ENCODE data around the gene SLC46A2. TPM values are rescaled to one million over a fixed set of nuclear protein-coding genes. Genes with fewer than 3 reads are reported as not detected.

The SLC46A2 gene
- total and polyA plus RNA-seq, 2 experiments from 2014 or later: 0.11 TPM; not detected in 1

DNA sequence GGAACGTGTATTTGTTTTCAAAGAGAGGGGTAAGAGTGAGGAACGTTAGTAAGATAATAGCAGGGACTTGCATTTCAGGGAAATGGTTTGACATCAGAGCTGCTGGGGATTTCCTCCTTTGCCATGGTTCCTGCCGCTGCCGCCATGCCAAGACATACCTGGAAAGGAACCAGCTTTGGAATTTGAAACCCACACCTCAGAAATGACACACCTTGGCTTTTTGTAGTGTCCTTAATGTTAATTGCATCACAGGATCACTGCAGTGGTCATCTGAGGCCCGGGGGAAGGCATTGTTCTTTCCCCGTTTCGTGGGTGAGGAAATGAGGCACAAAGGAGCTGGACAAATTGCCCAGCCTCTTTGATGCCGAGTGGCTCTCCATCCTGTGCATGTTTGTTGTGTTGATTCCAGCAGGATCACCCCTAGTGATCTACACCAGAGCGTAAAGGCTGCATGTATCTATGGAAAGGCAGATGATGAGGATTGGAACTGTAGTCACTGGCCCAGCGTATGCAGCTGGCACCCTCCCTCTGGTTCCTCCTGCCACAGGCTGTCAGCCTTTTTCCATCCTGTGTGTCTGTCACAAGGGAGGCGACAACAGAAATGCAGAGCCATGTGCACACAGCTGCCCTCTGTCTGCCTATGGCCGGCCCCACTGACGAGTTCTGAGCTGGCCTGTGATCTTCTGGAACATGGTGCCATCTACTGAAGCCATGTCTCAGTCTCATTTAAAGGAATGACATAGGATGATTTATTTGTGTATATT, 37.8 kb downstream of the SLC46A2 start:
- H3K9me2 ChIP-seq (ENCODE audit: insufficient read depth): no peaks in the 10 kb centered on the region
- no peaks in the 10 kb centered on the region; the same call in 1 of the 2 replicates for H4K20me1 ChIP-seq (replicated peaks; ENCODE audit: insufficient read depth)
- H3K79me2 ChIP-seq (replicated peaks; ENCODE audit: insufficient read depth): no peaks in the 10 kb centered on the region
- no peak overlapping the region for H2AFZ ChIP-seq
- Mint-ChIP-seq H3K27me3 (ENCODE audit: insufficient read depth, low read depth, poor library complexity) (peaks cover 3% of the 10 kb centered on the region), H3K9me3 (no peaks in the 10 kb centered on the region), H3K36me3 (ENCODE audit: low read depth) (peaks cover 2% of the 10 kb centered on the region; the same call in 1 of the 3 replicates), H3K27ac (no peak overlapping the region), H3K4me1 (peaks cover 19% of the 10 kb centered on the region), H3K4me3 (no peak overlapping the region)
- no peak overlapping the region for H3K27ac ChIP-seq (ENCODE audit: low read depth)
- no peaks in the 10 kb centered on the region for H3F3A ChIP-seq (replicated peaks; ENCODE audit: low read depth)
- no peaks in the 10 kb centered on the region for H3K27me3 ChIP-seq (ENCODE audit: insufficient read depth)
- DNase-seq (ENCODE audit: low spot score) (no peak), ATAC-seq (no peak)
- TF ChIP-seq EZH2 (IDR thresholded peaks at IDR 0.05; ENCODE audit: low read depth, unreplicated experiment) (no peak), CREB1 (CRISPR knock-in tag; IDR thresholded peaks at IDR 0.05; ENCODE audit: low read depth) (no peak), ZNF331 (CRISPR knock-in tag; IDR thresholded peaks at IDR 0.05; ENCODE audit: low read depth) (no peak), NANOG (IDR thresholded peaks at IDR 0.05; ENCODE audit: borderline replicate concordance) (no peak), STAT1 (IDR thresholded peaks at IDR 0.05; ENCODE audit: unreplicated experiment) (no peak), JUNB (IDR thresholded peaks at IDR 0.05; ENCODE audit: unreplicated experiment) (no peak), POLR2AphosphoS5 (IDR thresholded peaks at IDR 0.05; ENCODE audit: low read depth) (no peak), EZH2phosphoT487 (IDR thresholded peaks at IDR 0.05; ENCODE audit: unreplicated experiment) (no peak), ZNF114 (CRISPR knock-in tag; IDR thresholded peaks at IDR 0.05) (no peak)
- TF ChIP-seq, protein P1, sequence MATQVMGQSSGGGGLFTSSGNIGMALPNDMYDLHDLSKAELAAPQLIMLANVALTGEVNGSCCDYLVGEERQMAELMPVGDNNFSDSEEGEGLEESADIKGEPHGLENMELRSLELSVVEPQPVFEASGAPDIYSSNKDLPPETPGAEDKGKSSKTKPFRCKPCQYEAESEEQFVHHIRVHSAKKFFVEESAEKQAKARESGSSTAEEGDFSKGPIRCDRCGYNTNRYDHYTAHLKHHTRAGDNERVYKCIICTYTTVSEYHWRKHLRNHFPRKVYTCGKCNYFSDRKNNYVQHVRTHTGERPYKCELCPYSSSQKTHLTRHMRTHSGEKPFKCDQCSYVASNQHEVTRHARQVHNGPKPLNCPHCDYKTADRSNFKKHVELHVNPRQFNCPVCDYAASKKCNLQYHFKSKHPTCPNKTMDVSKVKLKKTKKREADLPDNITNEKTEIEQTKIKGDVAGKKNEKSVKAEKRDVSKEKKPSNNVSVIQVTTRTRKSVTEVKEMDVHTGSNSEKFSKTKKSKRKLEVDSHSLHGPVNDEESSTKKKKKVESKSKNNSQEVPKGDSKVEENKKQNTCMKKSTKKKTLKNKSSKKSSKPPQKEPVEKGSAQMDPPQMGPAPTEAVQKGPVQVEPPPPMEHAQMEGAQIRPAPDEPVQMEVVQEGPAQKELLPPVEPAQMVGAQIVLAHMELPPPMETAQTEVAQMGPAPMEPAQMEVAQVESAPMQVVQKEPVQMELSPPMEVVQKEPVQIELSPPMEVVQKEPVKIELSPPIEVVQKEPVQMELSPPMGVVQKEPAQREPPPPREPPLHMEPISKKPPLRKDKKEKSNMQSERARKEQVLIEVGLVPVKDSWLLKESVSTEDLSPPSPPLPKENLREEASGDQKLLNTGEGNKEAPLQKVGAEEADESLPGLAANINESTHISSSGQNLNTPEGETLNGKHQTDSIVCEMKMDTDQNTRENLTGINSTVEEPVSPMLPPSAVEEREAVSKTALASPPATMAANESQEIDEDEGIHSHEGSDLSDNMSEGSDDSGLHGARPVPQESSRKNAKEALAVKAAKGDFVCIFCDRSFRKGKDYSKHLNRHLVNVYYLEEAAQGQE (IDR thresholded peaks at IDR 0.05; ENCODE audit: unreplicated experiment): no peak
- TF ChIP-seq, protein P2, sequence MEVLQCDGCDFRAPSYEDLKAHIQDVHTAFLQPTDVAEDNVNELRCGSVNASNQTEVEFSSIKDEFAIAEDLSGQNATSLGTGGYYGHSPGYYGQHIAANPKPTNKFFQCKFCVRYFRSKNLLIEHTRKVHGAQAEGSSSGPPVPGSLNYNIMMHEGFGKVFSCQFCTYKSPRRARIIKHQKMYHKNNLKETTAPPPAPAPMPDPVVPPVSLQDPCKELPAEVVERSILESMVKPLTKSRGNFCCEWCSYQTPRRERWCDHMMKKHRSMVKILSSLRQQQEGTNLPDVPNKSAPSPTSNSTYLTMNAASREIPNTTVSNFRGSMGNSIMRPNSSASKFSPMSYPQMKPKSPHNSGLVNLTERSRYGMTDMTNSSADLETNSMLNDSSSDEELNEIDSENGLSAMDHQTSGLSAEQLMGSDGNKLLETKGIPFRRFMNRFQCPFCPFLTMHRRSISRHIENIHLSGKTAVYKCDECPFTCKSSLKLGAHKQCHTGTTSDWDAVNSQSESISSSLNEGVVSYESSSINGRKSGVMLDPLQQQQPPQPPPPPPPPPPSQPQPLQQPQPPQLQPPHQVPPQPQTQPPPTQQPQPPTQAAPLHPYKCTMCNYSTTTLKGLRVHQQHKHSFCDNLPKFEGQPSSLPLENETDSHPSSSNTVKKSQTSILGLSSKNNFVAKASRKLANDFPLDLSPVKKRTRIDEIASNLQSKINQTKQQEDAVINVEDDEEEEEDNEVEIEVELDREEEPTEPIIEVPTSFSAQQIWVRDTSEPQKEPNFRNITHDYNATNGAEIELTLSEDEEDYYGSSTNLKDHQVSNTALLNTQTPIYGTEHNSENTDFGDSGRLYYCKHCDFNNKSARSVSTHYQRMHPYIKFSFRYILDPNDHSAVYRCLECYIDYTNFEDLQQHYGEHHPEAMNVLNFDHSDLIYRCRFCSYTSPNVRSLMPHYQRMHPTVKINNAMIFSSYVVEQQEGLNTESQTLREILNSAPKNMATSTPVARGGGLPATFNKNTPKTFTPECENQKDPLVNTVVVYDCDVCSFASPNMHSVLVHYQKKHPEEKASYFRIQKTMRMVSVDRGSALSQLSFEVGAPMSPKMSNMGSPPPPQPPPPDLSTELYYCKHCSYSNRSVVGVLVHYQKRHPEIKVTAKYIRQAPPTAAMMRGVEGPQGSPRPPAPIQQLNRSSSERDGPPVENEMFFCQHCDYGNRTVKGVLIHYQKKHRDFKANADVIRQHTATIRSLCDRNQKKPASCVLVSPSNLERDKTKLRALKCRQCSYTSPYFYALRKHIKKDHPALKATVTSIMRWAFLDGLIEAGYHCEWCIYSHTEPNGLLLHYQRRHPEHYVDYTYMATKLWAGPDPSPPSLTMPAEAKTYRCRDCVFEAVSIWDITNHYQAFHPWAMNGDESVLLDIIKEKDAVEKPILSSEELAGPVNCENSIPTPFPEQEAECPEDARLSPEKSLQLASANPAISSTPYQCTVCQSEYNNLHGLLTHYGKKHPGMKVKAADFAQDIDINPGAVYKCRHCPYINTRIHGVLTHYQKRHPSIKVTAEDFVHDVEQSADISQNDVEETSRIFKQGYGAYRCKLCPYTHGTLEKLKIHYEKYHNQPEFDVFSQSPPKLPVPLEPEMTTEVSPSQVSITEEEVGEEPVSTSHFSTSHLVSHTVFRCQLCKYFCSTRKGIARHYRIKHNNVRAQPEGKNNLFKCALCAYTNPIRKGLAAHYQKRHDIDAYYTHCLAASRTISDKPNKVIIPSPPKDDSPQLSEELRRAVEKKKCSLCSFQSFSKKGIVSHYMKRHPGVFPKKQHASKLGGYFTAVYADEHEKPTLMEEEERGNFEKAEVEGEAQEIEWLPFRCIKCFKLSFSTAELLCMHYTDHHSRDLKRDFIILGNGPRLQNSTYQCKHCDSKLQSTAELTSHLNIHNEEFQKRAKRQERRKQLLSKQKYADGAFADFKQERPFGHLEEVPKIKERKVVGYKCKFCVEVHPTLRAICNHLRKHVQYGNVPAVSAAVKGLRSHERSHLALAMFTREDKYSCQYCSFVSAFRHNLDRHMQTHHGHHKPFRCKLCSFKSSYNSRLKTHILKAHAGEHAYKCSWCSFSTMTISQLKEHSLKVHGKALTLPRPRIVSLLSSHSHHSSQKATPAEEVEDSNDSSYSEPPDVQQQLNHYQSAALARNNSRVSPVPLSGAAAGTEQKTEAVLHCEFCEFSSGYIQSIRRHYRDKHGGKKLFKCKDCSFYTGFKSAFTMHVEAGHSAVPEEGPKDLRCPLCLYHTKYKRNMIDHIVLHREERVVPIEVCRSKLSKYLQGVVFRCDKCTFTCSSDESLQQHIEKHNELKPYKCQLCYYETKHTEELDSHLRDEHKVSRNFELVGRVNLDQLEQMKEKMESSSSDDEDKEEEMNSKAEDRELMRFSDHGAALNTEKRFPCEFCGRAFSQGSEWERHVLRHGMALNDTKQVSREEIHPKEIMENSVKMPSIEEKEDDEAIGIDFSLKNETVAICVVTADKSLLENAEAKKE (CRISPR knock-in tag; IDR thresholded peaks at IDR 0.05): no peak
- TF ChIP-seq, protein P3, sequence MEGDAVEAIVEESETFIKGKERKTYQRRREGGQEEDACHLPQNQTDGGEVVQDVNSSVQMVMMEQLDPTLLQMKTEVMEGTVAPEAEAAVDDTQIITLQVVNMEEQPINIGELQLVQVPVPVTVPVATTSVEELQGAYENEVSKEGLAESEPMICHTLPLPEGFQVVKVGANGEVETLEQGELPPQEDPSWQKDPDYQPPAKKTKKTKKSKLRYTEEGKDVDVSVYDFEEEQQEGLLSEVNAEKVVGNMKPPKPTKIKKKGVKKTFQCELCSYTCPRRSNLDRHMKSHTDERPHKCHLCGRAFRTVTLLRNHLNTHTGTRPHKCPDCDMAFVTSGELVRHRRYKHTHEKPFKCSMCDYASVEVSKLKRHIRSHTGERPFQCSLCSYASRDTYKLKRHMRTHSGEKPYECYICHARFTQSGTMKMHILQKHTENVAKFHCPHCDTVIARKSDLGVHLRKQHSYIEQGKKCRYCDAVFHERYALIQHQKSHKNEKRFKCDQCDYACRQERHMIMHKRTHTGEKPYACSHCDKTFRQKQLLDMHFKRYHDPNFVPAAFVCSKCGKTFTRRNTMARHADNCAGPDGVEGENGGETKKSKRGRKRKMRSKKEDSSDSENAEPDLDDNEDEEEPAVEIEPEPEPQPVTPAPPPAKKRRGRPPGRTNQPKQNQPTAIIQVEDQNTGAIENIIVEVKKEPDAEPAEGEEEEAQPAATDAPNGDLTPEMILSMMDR (conservative IDR thresholded peaks at IDR 0.05; ENCODE audit: low read depth in 2 of 2): no peak
- TF ChIP-seq, protein P4, sequence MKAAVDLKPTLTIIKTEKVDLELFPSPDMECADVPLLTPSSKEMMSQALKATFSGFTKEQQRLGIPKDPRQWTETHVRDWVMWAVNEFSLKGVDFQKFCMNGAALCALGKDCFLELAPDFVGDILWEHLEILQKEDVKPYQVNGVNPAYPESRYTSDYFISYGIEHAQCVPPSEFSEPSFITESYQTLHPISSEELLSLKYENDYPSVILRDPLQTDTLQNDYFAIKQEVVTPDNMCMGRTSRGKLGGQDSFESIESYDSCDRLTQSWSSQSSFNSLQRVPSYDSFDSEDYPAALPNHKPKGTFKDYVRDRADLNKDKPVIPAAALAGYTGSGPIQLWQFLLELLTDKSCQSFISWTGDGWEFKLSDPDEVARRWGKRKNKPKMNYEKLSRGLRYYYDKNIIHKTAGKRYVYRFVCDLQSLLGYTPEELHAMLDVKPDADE (IDR thresholded peaks at IDR 0.05): no peak
- H3K4me3 ChIP-seq: no peak overlapping the region
- H3K36me3 ChIP-seq (ENCODE audit: insufficient read depth): no peaks in the 10 kb centered on the region; the same call in 1 of the 2 replicates
- no peak overlapping the region for H3K4me2 ChIP-seq
- peaks cover 12% of the 10 kb centered on the region for H3K4me1 ChIP-seq (ENCODE audit: insufficient read depth)
